Measurements from ENCODE around the gene DHX40.

- no peak for TF ChIP-seq CTCF (IDR thresholded peaks at IDR 0.05; ENCODE audit: insufficient read depth, low read length, poor library complexity, severe bottlenecking)
- no peak for TF ChIP-seq EZH2phosphoT487 (conservative IDR thresholded peaks at IDR 0.05; ENCODE audit: low read length)
These were observed 38.0 kb upstream of the DHX40 start for GRCh38 chr17:59527325-59527917.

Measured in SU-DHL-6 (cell line).